GM12873 (cell line): ENCODE results near the gene DARS1.

ENCODE experiments used
- TF ChIP-seq, protein P1 (sequence below): IDR thresholded peaks from 2 replicates; pipeline ENCODE4 v1.5.1; 2012; ENCODE audit warnings: low read depth, mild to moderate bottlenecking, moderate library complexity, low read length, control low read depth; ENCODE audit not compliant: insufficient read depth; ENCODE audit errors: missing control alignments

Gene DARS1

DNA sequence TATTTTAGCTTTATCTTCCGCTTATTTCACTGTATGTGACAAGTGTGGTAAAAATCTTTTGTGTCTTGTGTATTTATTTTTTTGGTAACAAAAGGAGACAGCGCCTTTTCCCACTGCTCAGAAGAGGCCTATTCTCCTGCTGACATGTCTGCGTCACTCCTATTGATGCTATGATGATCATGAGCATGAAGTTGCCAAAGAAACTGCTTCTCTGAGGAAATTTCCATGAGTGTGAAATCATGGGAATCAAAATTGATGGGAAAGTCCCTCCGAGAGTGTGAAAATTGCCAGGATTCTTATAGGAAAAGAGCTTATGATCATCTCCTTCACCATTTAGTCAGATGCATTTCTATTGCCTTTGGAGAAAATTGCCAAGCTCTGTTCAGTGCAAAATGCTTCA lies 36.5 kb upstream of the DARS1 start:
- TF ChIP-seq, protein P1, sequence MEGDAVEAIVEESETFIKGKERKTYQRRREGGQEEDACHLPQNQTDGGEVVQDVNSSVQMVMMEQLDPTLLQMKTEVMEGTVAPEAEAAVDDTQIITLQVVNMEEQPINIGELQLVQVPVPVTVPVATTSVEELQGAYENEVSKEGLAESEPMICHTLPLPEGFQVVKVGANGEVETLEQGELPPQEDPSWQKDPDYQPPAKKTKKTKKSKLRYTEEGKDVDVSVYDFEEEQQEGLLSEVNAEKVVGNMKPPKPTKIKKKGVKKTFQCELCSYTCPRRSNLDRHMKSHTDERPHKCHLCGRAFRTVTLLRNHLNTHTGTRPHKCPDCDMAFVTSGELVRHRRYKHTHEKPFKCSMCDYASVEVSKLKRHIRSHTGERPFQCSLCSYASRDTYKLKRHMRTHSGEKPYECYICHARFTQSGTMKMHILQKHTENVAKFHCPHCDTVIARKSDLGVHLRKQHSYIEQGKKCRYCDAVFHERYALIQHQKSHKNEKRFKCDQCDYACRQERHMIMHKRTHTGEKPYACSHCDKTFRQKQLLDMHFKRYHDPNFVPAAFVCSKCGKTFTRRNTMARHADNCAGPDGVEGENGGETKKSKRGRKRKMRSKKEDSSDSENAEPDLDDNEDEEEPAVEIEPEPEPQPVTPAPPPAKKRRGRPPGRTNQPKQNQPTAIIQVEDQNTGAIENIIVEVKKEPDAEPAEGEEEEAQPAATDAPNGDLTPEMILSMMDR: no peak

DNA sequence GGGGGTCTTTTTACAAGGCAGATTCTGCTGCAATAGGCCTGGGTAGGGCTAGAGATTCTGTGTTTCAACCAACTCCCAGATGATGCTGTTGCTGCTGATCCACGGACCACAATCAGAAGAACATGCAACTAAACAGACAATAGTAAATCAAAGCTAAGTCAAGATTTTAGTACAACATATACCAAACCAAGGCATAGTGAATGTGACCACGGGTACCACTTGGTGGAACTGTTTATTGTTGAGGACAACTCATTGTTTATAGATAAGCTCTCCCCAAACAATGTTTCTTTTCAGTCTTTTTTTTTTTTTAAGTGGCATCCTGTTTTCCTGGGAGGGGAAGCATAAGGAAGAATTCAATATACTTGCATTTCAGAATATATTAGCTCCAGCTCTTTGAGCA lies 36.0 kb upstream of the DARS1 start:
- TF ChIP-seq, protein P1: no peak

DNA sequence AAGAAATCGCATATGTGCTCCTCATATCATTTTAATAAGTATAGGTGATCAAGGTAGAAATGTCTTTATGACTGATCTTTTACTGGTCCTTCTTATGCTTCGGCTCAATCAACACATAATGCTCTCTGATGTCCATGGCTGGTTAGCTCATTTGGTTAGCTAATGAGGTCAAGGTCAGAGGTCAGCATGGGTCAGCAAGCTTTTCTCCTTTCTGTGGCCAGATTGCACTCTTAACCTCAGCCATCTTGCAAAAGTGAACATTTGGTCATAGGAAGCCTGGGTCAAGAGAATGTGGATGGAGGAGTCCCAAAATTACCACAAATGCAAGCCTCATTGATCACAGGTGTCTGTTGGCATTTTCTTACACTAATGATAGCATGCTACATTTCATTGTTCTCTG lies 35.4 kb upstream of the DARS1 start:
- TF ChIP-seq, protein P1: no peak

DNA sequence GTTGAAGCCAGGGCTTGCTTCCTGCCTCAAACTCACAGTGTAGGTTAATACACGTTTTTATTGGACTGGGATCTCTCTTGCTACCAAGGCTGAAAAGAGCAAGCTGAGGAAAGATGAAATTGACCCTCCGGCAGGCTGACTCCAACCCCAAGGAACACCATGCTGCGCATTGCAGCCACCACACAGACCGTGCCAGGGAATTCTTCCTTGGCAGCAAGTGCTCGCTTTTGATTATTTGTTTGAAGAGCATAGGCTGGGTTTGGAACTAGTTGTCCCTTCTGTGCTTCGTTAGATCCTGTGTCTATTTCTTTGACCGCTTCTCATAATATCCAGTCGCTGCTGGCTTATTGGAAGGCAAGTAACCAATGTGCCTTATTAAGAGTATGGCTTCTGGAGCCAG lies 34.4 kb upstream of the DARS1 start:
- TF ChIP-seq, protein P1: no peak

DNA sequence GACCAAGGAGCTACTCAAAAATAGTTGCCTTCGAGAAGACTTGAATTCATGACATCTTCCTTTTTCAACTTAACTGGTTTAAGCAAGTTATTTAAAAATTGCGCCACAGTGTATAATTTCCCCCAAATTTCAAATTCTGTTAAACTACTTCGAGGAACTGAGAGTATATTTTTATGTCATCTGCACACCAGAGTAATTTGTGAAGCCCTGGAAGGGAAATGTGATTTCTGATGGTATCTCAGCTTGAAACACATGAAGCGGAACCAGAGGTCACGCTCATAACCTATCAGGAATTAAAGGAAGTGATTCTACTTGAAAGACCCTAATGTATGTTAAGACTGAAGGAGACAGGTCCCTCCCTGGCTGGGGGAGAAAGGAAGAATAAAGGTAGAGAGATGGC lies 33.9 kb upstream of the DARS1 start:
- TF ChIP-seq, protein P1: no peak

DNA sequence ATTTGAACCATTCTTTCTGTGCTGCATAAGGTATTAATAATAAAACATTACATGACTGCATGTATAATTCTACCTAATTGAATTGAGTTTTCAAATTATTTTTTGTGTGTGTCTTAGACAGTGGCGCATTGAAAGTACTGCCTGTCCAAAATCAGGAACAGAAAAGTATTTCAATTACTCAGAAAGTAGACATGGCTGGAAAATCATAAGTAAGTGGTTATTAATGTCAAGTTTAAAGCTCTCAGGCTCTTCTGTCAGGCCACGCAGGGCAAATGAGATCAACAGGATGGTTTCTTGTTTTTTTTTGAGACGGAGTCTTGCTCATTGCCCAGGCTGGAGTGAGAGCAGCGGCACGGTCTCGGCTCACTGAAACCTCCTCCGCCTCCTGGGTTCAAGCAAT lies 32.4 kb upstream of the DARS1 start:
- TF ChIP-seq, protein P1: no peak

DNA sequence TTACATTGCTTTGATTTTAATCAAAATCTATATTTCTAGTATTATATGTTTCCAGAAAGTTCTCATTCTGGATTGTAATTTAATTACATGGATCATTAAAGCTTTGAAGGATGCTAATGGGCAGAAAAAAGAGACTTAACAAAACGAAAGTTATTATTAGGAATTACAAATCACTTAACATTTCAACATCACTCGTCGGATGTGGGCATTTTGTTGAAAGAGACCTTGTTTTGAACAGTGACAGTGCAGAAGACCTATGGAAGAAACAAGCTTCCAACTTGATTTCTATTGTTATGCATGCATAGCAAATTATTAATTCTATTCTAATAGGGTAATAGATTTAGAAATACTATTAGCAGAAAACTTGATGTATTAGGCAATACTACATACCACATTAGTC lies 31.4 kb upstream of the DARS1 start:
- TF ChIP-seq, protein P1: no peak
